Measurements from ENCODE around the gene DELE1. TPM values are rescaled to one million over a fixed set of nuclear protein-coding genes. Genes with fewer than 3 reads are reported as not detected.

The DELE1 gene
- total and polyA plus RNA-seq, 11 donors = 56.8 to 174 (median 95.0) TPM

DNA sequence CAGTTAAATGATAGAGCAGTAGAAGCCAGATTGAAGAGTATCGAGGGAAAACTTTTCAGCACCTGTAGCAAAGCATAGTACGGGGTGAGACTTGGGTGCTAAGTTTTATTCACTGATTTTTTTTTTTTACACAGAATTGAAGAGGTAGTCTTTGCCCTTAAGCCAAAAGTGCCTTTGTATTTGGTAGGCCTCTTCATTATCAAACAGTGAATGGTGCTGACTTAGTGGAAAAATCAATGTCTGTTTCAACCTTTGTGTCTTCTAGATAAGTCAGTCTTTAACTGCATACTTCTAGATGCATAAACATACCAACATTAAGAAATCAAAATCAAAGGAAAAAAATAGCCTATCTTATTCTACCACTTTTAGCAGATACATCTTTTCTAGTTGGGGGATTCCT lies 59.0 kb downstream of the DELE1 start:
- 43 to 71% (median 47%) methylated on average over 2 of the region's 2 CpGs for WGBS, 4 donors
- H3K27ac ChIP-seq = no peak overlapping the region
- H3K4me3 ChIP-seq = no peak overlapping the region
- DNase-seq = no peak
- H3K27me3 ChIP-seq = no peaks in the 10 kb centered on the region
- H3K4me1 ChIP-seq = peaks cover 0 to 13% (median 4%) of the 10 kb centered on the region in 12 donors
- H3K9me3 ChIP-seq = no peaks in the 10 kb centered on the region
- intact Hi-C loops (cut with DNase I) = loop anchor here in 1 of 10 donors (10.0 kb wide), 1 partner anchor 562 kb away; no protein-coding TSS in a partner anchor
- peaks cover 0 to 100% (median 98%) of the 10 kb centered on the region in 9 donors for H3K36me3 ChIP-seq
- TF ChIP-seq, protein P1, sequence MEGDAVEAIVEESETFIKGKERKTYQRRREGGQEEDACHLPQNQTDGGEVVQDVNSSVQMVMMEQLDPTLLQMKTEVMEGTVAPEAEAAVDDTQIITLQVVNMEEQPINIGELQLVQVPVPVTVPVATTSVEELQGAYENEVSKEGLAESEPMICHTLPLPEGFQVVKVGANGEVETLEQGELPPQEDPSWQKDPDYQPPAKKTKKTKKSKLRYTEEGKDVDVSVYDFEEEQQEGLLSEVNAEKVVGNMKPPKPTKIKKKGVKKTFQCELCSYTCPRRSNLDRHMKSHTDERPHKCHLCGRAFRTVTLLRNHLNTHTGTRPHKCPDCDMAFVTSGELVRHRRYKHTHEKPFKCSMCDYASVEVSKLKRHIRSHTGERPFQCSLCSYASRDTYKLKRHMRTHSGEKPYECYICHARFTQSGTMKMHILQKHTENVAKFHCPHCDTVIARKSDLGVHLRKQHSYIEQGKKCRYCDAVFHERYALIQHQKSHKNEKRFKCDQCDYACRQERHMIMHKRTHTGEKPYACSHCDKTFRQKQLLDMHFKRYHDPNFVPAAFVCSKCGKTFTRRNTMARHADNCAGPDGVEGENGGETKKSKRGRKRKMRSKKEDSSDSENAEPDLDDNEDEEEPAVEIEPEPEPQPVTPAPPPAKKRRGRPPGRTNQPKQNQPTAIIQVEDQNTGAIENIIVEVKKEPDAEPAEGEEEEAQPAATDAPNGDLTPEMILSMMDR (IDR thresholded peaks at IDR 0.05) = no peak
- no peak for TF ChIP-seq POLR2A (IDR thresholded peaks at IDR 0.05)
- no peak for ATAC-seq

- DNase-seq = no peak
- H3K27ac ChIP-seq = no peak overlapping the region
- H3K4me1 ChIP-seq = no peaks in the 10 kb centered on the region
- no peak overlapping the region for H3K4me3 ChIP-seq
- no peak for TF ChIP-seq POLR2A (IDR thresholded peaks at IDR 0.05)
- TF ChIP-seq, protein P1 (IDR thresholded peaks at IDR 0.05) = no peak
- ATAC-seq = no peak
- no peaks in the 10 kb centered on the region for H3K27me3 ChIP-seq
- peaks cover 0 to 100% (median 97%) of the 10 kb centered on the region in 9 donors for H3K36me3 ChIP-seq
- no peaks in the 10 kb centered on the region for H3K9me3 ChIP-seq
- intact Hi-C loops (cut with DNase I) = loop anchor here in 1 of 10 donors (10.0 kb wide), 1 partner anchor 559 kb away; no protein-coding TSS in a partner anchor
These were observed 62.4 kb downstream of the DELE1 start for GRCh38 chr5:141986072-141986471.

- TF ChIP-seq POLR2A (IDR thresholded peaks at IDR 0.05) = no peak
- TF ChIP-seq, protein P1 (IDR thresholded peaks at IDR 0.05) = no peak
- 0 to 51% (median 0%) methylated on average over 1 of the region's 1 CpG for WGBS, 4 donors
- Histone ChIP-seq H3K4me3 (no peak overlapping the region), H3K4me1 (peaks cover 0 to 13% (median 6%) of the 10 kb centered on the region in 12 donors), H3K36me3 (peaks cover 0 to 96% (median 92%) of the 10 kb centered on the region in 9 donors), H3K27me3 (no peaks in the 10 kb centered on the region), H3K9me3 (no peaks in the 10 kb centered on the region), H3K27ac (no peak overlapping the region)
- DNase-seq (no peak), ATAC-seq (no peak)
- intact Hi-C loops (cut with DNase I) = loop anchor here (2.0 to 10.0 kb wide), 7 partner anchors 153 to 715 kb away; no protein-coding TSS in a partner anchor
These were observed 66.0 kb downstream of the DELE1 start for GRCh38 chr5:141989720-141990119.

Other genes starting within 250 kb of the DELE1 start
- 10 to 100 TPM in 6 of 9 donors, 1 to 10 TPM in 3; 8.9 to 20.5 (median 13.8) TPM for gene ARAP3, start 241.6 kb upstream of the DELE1 start, total RNA-seq
- 10 to 100 TPM; 13.0 to 15.8 TPM for gene ARAP3, start 241.6 kb upstream of the DELE1 start, polyA plus RNA-seq
- gene PCDH1, start 45.5 kb upstream of the DELE1 start, total RNA-seq = 100 to 1,000 TPM in 1 of 9 donors, 10 to 100 TPM in 8; 10.2 to 106 (median 19.2) TPM
- gene PCDH1, start 45.5 kb upstream of the DELE1 start, polyA plus RNA-seq = 10 to 100 TPM; 13.5 to 25.8 TPM
- 10 to 100 TPM in 6 of 9 donors, 1 to 10 TPM in 3; 5.0 to 23.9 (median 11.2) TPM for gene PCDH12, start 34.3 kb downstream of the DELE1 start, total RNA-seq
- gene PCDH12, start 34.3 kb downstream of the DELE1 start, polyA plus RNA-seq = 1 to 10 TPM; 2.9 to 5.7 TPM
- gene RNF14, start 45.2 kb downstream of the DELE1 start, total RNA-seq = 100 to 1,000 TPM in 5 of 9 donors, 10 to 100 TPM in 4; 88.5 to 131 (median 103) TPM
- gene RNF14, start 45.2 kb downstream of the DELE1 start, polyA plus RNA-seq = 100 to 1,000 TPM in 1 of 2 donors, 10 to 100 TPM in 1; 21.3 to 105 TPM
- 10 to 100 TPM; 14.1 to 43.0 (median 26.1) TPM for gene GNPDA1, start 89.2 kb downstream of the DELE1 start, total RNA-seq
- gene GNPDA1, start 89.2 kb downstream of the DELE1 start, polyA plus RNA-seq = 10 to 100 TPM; 13.6 to 16.1 TPM
- 10 to 100 TPM; 51.4 to 69.3 (median 62.1) TPM for gene NDFIP1, start 184.9 kb downstream of the DELE1 start, total RNA-seq
- 10 to 100 TPM; 26.6 to 49.8 TPM for gene NDFIP1, start 184.9 kb downstream of the DELE1 start, polyA plus RNA-seq

Data from heart left ventricle (tissue), 16 donors.